HG03457 (cell line): ENCODE data around the gene CALU.

Experiments
- ATAC-seq: cut with Tn5 transposase; IDR thresholded peaks from one replicate; pipeline ENCODE4 v1.9.1; 2021; ENCODE audit warnings: moderate number of reproducible peaks; ENCODE audit not compliant: unreplicated experiment

The CALU gene

GRCh38 chr7:128809363-128809762 lies 70.2 kb downstream of the CALU start:
- ATAC-seq = no peak

- ATAC-seq = no peak
Measured at GRCh38 chr7:128810473-128810872, 71.3 kb downstream of the CALU start.

DNA sequence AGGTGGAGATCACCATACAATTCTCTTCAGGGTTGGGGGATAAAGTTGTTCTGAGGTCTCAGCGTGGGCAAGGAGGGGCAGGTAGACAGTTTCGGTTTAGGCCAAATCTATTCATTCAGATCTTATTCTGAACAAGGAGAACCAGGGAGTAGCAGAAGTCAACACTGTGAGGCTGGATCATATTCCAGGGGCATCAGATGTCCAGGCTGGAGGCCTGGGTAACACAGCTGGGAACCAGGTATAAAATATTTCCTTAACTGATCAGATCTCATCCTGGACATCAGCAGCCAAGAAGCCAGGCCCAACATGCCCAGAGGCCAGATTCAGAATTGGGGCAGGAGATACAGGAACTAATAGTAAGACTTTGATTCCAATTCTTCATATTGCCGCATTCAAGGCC lies 71.8 kb downstream of the CALU start:
- no peak for ATAC-seq

- ATAC-seq = no peak
Measured at GRCh38 chr7:128811631-128812430, 72.7 kb downstream of the CALU start.

DNA sequence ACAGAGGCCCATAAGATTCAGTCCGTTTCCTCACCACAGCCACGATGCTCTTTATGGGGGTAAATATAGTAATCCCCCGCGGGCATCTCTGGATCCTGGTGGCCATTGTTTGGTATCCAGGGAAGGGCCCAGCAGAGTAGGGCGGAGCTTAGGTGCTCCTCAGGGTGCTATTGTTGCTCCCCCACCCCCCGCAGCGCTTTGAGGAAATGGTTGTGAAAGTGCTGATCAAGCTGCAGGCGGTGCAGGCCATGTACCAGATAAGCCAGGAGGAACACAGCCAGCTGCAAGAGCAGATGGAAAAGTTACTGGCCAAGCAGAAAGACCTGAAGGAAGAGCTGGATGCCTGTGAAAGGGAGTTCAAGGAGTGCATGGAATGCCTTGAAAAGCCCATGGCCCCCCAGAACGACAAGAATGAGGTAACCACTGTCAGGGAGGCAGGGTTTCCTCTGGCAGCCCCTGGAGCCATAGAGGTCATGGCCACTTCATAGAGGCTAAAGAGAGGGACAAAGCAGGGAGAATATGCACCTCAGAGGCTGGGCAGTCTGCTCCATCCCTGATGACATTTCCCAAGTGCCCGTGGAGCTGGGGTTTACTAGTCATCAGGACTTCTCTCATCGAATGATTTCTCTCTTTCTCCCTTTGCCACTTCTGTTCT lies 73.5 kb downstream of the CALU start:
- ATAC-seq = no peak

DNA sequence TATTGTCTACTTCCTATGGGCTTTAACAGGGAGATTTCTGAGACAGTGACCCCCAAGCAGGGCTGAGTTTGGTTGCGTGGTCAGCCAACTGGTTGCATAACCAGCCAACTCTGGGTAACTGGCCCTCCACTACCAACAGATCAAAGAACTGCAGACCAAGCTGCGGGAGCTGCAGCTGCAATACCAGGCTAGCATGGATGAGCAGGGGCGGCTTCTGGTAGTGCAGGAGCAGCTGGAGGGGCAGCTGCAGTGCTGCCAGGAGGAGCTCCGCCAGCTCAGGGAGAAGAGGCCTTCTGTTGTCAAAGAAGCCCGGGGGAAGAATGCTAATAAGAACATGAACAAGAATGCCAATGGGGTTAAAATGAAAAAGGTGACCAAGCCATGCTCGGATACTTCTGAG lies 75.3 kb downstream of the CALU start:
- ATAC-seq = no peak

DNA sequence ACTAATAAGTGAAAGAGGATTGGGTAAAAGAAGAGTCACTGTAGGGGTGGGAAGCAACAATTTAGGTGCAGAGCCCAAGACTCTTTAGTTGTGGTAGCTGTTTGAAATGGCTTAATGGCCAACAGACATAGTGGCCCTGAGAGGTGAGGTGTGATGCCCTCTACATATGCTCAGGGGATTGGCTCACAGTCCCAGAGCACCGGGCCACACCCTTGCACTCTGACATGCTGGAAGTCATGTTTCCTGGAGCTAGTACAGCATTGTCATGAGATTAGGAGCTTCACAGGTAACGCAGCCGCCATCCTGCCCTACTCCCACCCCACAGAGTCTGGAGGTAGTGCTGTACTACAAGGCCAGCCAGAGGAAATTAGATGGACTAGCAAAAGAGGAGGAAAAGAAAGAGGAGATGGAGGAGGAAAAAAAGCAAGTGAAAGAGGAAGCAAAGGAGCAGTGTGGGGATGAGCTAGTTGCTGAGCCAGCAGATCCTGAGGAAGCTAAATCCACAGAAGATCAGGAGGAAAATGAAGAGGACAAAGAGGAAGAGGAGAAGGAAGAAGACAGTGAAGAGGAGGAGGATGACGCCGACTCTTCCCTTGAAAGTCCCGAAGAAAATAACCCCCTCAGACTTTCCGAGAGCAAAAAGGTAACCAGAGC lies 76.3 kb downstream of the CALU start:
- ATAC-seq = no peak

DNA sequence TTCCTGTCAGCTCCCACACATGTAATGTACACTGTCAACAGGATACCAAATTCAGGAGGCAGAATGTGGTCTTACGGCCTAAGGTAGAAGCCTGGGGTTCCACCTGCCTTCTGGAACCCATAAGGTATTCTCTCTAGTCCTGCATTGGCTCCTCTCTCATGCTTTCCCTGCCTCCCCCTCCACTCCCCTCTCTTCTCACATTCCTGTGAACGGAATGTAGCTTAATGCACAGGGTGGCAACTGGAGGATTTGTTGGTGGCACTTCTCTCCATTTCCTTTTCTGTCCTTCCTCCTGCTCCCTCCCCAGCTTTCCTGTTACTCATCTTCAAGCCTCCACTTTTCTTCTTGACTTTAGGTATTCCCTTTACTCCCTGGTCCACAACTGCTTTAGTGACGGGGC lies 79.5 kb downstream of the CALU start:
- ATAC-seq = no peak
